Measurements from ENCODE around the gene SAA4. TPM values are rescaled to one million over a fixed set of nuclear protein-coding genes. Genes with fewer than 3 reads are reported as not detected.

The SAA4 gene
- total and polyA plus RNA-seq, 2 experiments from 2014 or later = not detected

DNA sequence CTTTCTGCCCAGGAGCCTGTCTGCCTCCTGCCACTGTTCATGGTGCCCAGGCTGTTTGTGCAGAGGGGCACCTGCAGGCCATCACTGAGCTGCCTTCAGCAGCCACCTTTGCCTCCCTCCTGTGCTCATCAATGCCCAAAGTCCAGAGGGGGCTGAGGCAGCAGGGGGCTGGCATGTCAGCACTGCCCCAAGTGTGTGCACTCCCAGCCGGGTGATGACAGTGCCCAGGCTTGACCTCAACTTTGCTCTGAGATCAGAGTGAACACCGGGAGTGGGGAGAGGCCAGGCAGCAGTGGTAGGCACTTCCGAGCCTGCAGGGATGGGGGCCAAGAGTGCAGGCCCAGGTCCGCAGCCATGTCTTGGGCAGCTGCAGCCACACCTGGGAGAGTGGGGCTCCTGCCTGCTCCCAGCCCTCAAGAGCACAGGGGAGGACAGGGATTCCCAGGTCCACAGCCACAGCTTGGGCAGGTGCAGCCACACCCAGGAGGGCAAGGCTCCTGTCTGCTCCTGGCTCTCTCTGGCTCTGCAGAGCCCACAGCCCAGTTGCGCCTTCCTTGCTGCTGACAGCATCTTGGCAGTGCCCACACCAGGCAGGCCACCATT is 15.2 kb downstream of the SAA4 start:
- no peak overlapping the region for H3K27ac Mint-ChIP-seq
- Histone ChIP-seq H3K9me2 (ENCODE audit: insufficient read depth) (no peaks in the 10 kb centered on the region), H3K27ac (ENCODE audit: low read depth) (no peak overlapping the region), H3K4me1 (ENCODE audit: insufficient read depth) (no peaks in the 10 kb centered on the region), H3K4me3 (no peak overlapping the region), H3K79me2 (replicated peaks; ENCODE audit: insufficient read depth) (no peaks in the 10 kb centered on the region), H3K27me3 (ENCODE audit: insufficient read depth) (no peaks in the 10 kb centered on the region), H4K20me1 (replicated peaks; ENCODE audit: insufficient read depth) (no peaks in the 10 kb centered on the region), H3K36me3 (ENCODE audit: insufficient read depth) (no peaks in the 10 kb centered on the region), H3K4me2 (no peak overlapping the region), H2AFZ (no peak overlapping the region), H3F3A (replicated peaks; ENCODE audit: low read depth) (no peaks in the 10 kb centered on the region)
- peaks cover 2% of the 10 kb centered on the region for H3K27me3 Mint-ChIP-seq (ENCODE audit: insufficient read depth, low read depth, poor library complexity)
- DNase-seq (ENCODE audit: low spot score) = no peak
- H3K4me1 Mint-ChIP-seq = no peaks in the 10 kb centered on the region; the same call in 2 of the 3 replicates
- H3K4me3 Mint-ChIP-seq = no peak overlapping the region
- no peak for ATAC-seq
- H3K36me3 Mint-ChIP-seq (ENCODE audit: low read depth) = peaks cover 2% of the 10 kb centered on the region; the same call in 1 of the 3 replicates
- no peak for TF ChIP-seq EZH2 (IDR thresholded peaks at IDR 0.05; ENCODE audit: low read depth, unreplicated experiment)
- peaks cover 12% of the 10 kb centered on the region for H3K9me3 Mint-ChIP-seq

- Histone ChIP-seq H2AFZ (peak overlapping the region; percentile 91), H3K27ac (ENCODE audit: low read depth) (no peak overlapping the region), H3K27me3 (ENCODE audit: insufficient read depth) (peaks cover 17% of the 10 kb centered on the region), H3K4me2 (peak overlapping the region; percentile 58; the same call in 1 of the 2 replicates), H3K9me2 (ENCODE audit: insufficient read depth) (no peaks in the 10 kb centered on the region), H3K79me2 (replicated peaks; ENCODE audit: insufficient read depth) (no peaks in the 10 kb centered on the region), H3K36me3 (ENCODE audit: insufficient read depth) (no peaks in the 10 kb centered on the region), H3K4me1 (ENCODE audit: insufficient read depth) (no peaks in the 10 kb centered on the region), H3F3A (replicated peaks; ENCODE audit: low read depth) (no peaks in the 10 kb centered on the region), H4K20me1 (replicated peaks; ENCODE audit: insufficient read depth) (no peaks in the 10 kb centered on the region), H3K4me3 (peak overlapping the region; percentile 45)
- H3K27me3 Mint-ChIP-seq (ENCODE audit: insufficient read depth, low read depth, poor library complexity) = peaks cover 3% of the 10 kb centered on the region
- no peaks in the 10 kb centered on the region for H3K4me1 Mint-ChIP-seq
- no peaks in the 10 kb centered on the region for H3K36me3 Mint-ChIP-seq (ENCODE audit: low read depth)
- DNase-seq (ENCODE audit: low spot score) = peak; percentile 45
- no peak overlapping the region for H3K27ac Mint-ChIP-seq
- no peak overlapping the region; the same call in 2 of the 3 replicates for H3K4me3 Mint-ChIP-seq
- H3K9me3 Mint-ChIP-seq = no peaks in the 10 kb centered on the region
- ATAC-seq = peak; percentile 87
- TF ChIP-seq EZH2 (IDR thresholded peaks at IDR 0.05; ENCODE audit: low read depth, unreplicated experiment) (no peak), JUNB (IDR thresholded peaks at IDR 0.05; ENCODE audit: unreplicated experiment) (no peak), ZNF114 (CRISPR knock-in tag; IDR thresholded peaks at IDR 0.05) (no peak), STAT1 (IDR thresholded peaks at IDR 0.05; ENCODE audit: unreplicated experiment) (no peak), ZNF331 (CRISPR knock-in tag; IDR thresholded peaks at IDR 0.05; ENCODE audit: low read depth) (no peak), REST (IDR thresholded peaks at IDR 0.05; ENCODE audit: unreplicated experiment) (no peak), CREB1 (CRISPR knock-in tag; IDR thresholded peaks at IDR 0.05; ENCODE audit: low read depth) (no peak), ETS1 (IDR thresholded peaks at IDR 0.05) (no peak)
- TF ChIP-seq, protein P1, sequence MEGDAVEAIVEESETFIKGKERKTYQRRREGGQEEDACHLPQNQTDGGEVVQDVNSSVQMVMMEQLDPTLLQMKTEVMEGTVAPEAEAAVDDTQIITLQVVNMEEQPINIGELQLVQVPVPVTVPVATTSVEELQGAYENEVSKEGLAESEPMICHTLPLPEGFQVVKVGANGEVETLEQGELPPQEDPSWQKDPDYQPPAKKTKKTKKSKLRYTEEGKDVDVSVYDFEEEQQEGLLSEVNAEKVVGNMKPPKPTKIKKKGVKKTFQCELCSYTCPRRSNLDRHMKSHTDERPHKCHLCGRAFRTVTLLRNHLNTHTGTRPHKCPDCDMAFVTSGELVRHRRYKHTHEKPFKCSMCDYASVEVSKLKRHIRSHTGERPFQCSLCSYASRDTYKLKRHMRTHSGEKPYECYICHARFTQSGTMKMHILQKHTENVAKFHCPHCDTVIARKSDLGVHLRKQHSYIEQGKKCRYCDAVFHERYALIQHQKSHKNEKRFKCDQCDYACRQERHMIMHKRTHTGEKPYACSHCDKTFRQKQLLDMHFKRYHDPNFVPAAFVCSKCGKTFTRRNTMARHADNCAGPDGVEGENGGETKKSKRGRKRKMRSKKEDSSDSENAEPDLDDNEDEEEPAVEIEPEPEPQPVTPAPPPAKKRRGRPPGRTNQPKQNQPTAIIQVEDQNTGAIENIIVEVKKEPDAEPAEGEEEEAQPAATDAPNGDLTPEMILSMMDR (conservative IDR thresholded peaks at IDR 0.05; ENCODE audit: low read depth in 2 of 2) = no peak
These were observed 27.5 kb downstream of the SAA4 start for GRCh38 chr11:18209058-18209457.

All from GM23338 (cell line).